ENCODE data around the gene CCDC14.
"Not testable (repeated sequence)": the region's sequence is repeated elsewhere in the genome, so short reads cannot be mapped to it uniquely, and the experiment has no call there.

Gene CCDC14

DNA sequence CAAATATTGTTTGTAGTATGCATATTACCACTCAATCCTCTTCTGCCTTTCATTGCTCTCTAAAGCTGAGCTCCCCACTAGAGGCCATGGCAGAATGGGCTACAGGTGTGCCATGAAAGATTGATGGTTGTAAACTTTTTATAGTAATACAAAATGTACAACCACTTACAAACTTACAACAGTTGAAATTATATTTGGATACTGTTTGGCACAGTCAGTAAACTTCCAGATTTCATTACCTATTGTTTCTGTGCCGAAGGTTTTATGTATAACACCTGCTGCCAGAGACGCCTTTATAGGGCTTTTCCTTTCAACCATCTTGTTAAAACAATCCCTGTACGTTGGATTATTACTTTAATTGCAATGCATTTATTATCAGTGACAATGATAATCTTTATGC lies 23.9 kb upstream of the CCDC14 start:
- Histone ChIP-seq H3K27ac (ENCODE audit: low read length) (no peak overlapping the region), H3K9me3 (ENCODE audit: control insufficient read depth in 2 of 2, low read length in 2 of 2) (no peaks in the 10 kb centered on the region), H3K4me3 (ENCODE audit: low read length in 2 of 2) (no peak overlapping the region), H3K27me3 (ENCODE audit: control insufficient read depth in 1 of 2, insufficient read depth in 2 of 2, low read length in 2 of 2) (peaks cover 0 to 2% of the 10 kb centered on the region in 2 donors), H3K36me3 (ENCODE audit: control insufficient read depth in 2 of 2, insufficient read depth in 2 of 2, low read length in 2 of 2) (no peaks in the 10 kb centered on the region), H3K9ac (ENCODE audit: low read length in 2 of 2) (no peak overlapping the region), H3K4me1 (ENCODE audit: control insufficient read depth, insufficient read depth, low read length) (peaks cover 4% of the 10 kb centered on the region)

- no peaks in the 10 kb centered on the region for H3K36me3 ChIP-seq (ENCODE audit: control insufficient read depth in 2 of 2, insufficient read depth in 2 of 2, low read length in 2 of 2)
- peaks cover 0 to 2% of the 10 kb centered on the region in 2 donors for H3K27me3 ChIP-seq (ENCODE audit: control insufficient read depth in 1 of 2, insufficient read depth in 2 of 2, low read length in 2 of 2)
- no peak overlapping the region for H3K9ac ChIP-seq (ENCODE audit: low read length in 2 of 2)
- no peak overlapping the region for H3K4me3 ChIP-seq (ENCODE audit: low read length in 2 of 2)
- H3K9me3 ChIP-seq (ENCODE audit: control insufficient read depth in 2 of 2, low read length in 2 of 2) = no peaks in the 10 kb centered on the region
- no peak overlapping the region for H3K27ac ChIP-seq (ENCODE audit: low read length)
- H3K4me1 ChIP-seq (ENCODE audit: control insufficient read depth, insufficient read depth, low read length) = peaks cover 4% of the 10 kb centered on the region
Observed at GRCh38 chr3:123984350-123984749, 23.3 kb upstream of the CCDC14 start.

GRCh38 chr3:123981317-123981716 lies 20.3 kb upstream of the CCDC14 start:
- H3K4me1 ChIP-seq (ENCODE audit: control insufficient read depth, insufficient read depth, low read length); H3K27me3 ChIP-seq (ENCODE audit: control insufficient read depth in 1 of 2, insufficient read depth in 2 of 2, low read length in 2 of 2); H3K36me3 ChIP-seq (ENCODE audit: control insufficient read depth in 2 of 2, insufficient read depth in 2 of 2, low read length in 2 of 2); H3K4me3 ChIP-seq (ENCODE audit: low read length in 2 of 2); H3K27ac ChIP-seq (ENCODE audit: low read length); H3K9me3 ChIP-seq (ENCODE audit: control insufficient read depth in 2 of 2, low read length in 2 of 2); H3K9ac ChIP-seq (ENCODE audit: low read length in 2 of 2): not testable (repeated sequence)

DNA sequence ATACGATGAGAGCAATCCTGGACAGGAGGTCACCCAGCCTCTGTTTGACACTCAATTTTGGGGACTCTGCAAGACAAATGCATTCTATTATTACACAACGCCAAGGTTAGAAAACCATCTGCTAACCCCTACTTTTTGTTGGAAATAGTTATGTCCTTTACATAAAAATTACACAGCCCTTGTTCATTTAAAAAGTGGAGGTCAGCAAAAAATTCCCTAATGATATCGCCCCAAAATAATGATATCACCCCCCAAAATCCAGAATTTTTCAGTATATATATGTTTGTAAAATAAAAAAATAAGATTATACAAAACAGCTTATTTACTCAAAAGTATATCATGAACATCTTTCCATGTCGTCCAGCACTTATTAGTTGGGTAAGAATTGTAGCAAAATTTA lies 19.5 kb upstream of the CCDC14 start:
- H3K36me3 ChIP-seq (ENCODE audit: control insufficient read depth in 2 of 2, insufficient read depth in 2 of 2, low read length in 2 of 2) = no peaks in the 10 kb centered on the region
- H3K9ac ChIP-seq (ENCODE audit: low read length in 2 of 2) = peak overlapping the region in 1 of 2 donors; percentile 44
- peak overlapping the region; percentile 75 to 83 for H3K4me3 ChIP-seq (ENCODE audit: low read length in 2 of 2)
- H3K27ac ChIP-seq (ENCODE audit: low read length) = no peak overlapping the region
- H3K9me3 ChIP-seq (ENCODE audit: control insufficient read depth in 2 of 2, low read length in 2 of 2) = no peaks in the 10 kb centered on the region
- peaks cover 0 to 2% of the 10 kb centered on the region in 2 donors for H3K27me3 ChIP-seq (ENCODE audit: control insufficient read depth in 1 of 2, insufficient read depth in 2 of 2, low read length in 2 of 2)
- peaks cover 4% of the 10 kb centered on the region for H3K4me1 ChIP-seq (ENCODE audit: control insufficient read depth, insufficient read depth, low read length)

DNA sequence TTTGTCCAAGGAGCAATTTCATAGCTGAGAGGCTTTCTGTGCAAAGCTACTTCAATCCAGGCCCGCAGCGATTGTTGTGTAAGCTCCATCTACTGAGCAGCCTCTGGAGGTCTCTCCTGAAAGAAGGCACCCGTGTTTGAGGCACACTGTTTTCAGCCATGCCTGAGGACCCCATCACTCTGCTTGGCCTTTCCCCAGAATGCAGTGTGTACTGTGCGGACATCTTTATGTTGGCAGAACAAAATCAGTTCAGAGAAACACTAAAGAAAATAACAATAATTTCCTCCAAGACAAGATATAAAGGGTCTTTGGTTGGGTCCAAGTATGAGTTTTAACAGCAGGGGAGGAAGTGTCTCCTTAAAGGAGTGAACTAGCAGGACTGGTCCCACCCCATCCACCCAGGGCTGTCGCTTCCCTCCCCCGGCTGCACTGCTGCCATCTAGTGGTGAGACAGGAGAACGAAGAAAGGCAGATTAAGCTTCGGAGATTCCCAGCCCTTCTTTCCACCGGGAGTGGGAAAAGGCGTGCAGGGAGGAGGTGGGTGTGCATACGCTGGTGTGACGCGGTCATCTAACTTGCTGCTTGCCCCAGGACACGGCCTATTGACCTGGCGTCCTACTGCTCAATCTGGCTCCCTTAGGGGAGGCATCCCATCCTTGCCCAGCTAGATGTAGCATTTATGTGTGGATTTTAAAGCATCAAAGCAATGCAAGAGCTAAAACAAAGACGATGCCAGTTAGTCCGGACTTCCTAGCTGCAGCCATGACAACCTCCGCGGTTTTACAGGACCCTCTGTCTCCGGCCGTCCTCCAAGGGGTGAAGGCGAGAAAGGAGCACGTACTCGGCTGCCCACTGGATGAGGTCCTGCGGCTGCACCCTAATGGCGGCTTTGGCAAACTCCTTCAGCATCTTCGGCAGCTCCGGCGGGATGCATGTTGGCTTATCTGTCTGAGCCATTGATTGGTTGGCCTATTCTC lies 18.8 kb upstream of the CCDC14 start:
- H3K27ac ChIP-seq (ENCODE audit: low read length); H3K36me3 ChIP-seq (ENCODE audit: control insufficient read depth in 2 of 2, insufficient read depth in 2 of 2, low read length in 2 of 2); H3K27me3 ChIP-seq (ENCODE audit: control insufficient read depth in 1 of 2, insufficient read depth in 2 of 2, low read length in 2 of 2); H3K4me1 ChIP-seq (ENCODE audit: control insufficient read depth, insufficient read depth, low read length); H3K9me3 ChIP-seq (ENCODE audit: control insufficient read depth in 2 of 2, low read length in 2 of 2): not testable (repeated sequence)
- Histone ChIP-seq H3K4me3 (ENCODE audit: low read length in 2 of 2) (peak overlapping the region; percentile 75 to 83), H3K9ac (ENCODE audit: low read length in 2 of 2) (peak overlapping the region; percentile 29 to 44)

DNA sequence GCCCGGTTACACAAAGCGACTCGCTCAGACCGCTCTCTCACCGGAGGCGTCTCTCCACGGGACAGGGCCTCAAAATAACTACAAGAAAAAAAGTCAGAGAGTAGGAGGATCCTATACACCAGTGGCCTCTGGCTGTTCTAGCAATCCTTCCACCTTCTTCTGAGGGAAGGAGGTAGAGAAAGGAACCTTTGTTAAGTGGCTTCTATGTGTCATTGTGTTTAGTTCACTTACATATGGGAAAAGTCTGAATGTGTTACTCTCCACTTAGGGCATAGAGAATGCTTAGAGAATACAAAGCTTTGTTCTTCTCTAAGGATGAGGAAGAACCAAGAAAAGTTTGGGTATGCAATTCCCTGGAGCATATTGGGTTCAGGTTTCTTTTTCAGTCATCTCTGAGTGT lies 15.9 kb upstream of the CCDC14 start:
- not testable (repeated sequence) for H3K36me3 ChIP-seq (ENCODE audit: control insufficient read depth in 2 of 2, insufficient read depth in 2 of 2, low read length in 2 of 2); H3K4me1 ChIP-seq (ENCODE audit: control insufficient read depth, insufficient read depth, low read length); H3K9ac ChIP-seq (ENCODE audit: low read length in 2 of 2); H3K27me3 ChIP-seq (ENCODE audit: control insufficient read depth in 1 of 2, insufficient read depth in 2 of 2, low read length in 2 of 2); H3K9me3 ChIP-seq (ENCODE audit: control insufficient read depth in 2 of 2, low read length in 2 of 2); H3K27ac ChIP-seq (ENCODE audit: low read length); H3K4me3 ChIP-seq (ENCODE audit: low read length in 2 of 2)

GRCh38 chr3:123976181-123976898 lies 15.3 kb upstream of the CCDC14 start:
- not testable (repeated sequence) for H3K27me3 ChIP-seq (ENCODE audit: control insufficient read depth in 1 of 2, insufficient read depth in 2 of 2, low read length in 2 of 2); H3K9me3 ChIP-seq (ENCODE audit: control insufficient read depth in 2 of 2, low read length in 2 of 2); H3K4me3 ChIP-seq (ENCODE audit: low read length in 2 of 2); H3K4me1 ChIP-seq (ENCODE audit: control insufficient read depth, insufficient read depth, low read length); H3K9ac ChIP-seq (ENCODE audit: low read length in 2 of 2); H3K36me3 ChIP-seq (ENCODE audit: control insufficient read depth in 2 of 2, insufficient read depth in 2 of 2, low read length in 2 of 2); H3K27ac ChIP-seq (ENCODE audit: low read length)

- H3K9ac ChIP-seq (ENCODE audit: low read length in 2 of 2); H3K4me3 ChIP-seq (ENCODE audit: low read length in 2 of 2); H3K4me1 ChIP-seq (ENCODE audit: control insufficient read depth, insufficient read depth, low read length); H3K27me3 ChIP-seq (ENCODE audit: control insufficient read depth in 1 of 2, insufficient read depth in 2 of 2, low read length in 2 of 2); H3K27ac ChIP-seq (ENCODE audit: low read length); H3K9me3 ChIP-seq (ENCODE audit: control insufficient read depth in 2 of 2, low read length in 2 of 2); H3K36me3 ChIP-seq (ENCODE audit: control insufficient read depth in 2 of 2, insufficient read depth in 2 of 2, low read length in 2 of 2): not testable (repeated sequence)
Observed at GRCh38 chr3:123975030-123975429, 14.0 kb upstream of the CCDC14 start.

DNA sequence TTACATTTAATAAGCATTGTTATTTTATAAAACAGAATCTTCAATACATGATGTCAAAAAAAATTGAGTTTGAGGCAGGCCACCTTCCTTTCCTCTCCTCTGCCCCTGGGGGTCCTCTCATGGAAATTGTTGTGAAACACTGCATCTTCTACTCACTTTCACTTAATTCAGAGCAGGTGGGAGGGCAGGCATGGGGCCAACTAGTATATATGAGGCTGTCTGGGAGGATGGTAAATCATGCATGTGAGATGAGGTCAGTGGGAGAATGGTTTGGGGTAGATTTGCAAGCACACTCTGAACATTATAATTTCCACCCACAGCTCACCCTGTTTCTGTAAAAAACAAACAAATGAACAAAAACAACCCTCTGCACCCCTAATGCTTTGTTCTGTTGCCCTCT lies 10.4 kb upstream of the CCDC14 start:
- Histone ChIP-seq H3K36me3 (ENCODE audit: control insufficient read depth in 2 of 2, insufficient read depth in 2 of 2, low read length in 2 of 2) (no peaks in the 10 kb centered on the region), H3K4me1 (ENCODE audit: control insufficient read depth, insufficient read depth, low read length) (no peaks in the 10 kb centered on the region), H3K9me3 (ENCODE audit: control insufficient read depth in 2 of 2, low read length in 2 of 2) (no peaks in the 10 kb centered on the region), H3K27me3 (ENCODE audit: control insufficient read depth in 1 of 2, insufficient read depth in 2 of 2, low read length in 2 of 2) (peaks cover 0 to 2% of the 10 kb centered on the region in 2 donors), H3K4me3 (ENCODE audit: low read length in 2 of 2) (no peak overlapping the region), H3K27ac (ENCODE audit: low read length) (no peak overlapping the region), H3K9ac (ENCODE audit: low read length in 2 of 2) (no peak overlapping the region)

DNA sequence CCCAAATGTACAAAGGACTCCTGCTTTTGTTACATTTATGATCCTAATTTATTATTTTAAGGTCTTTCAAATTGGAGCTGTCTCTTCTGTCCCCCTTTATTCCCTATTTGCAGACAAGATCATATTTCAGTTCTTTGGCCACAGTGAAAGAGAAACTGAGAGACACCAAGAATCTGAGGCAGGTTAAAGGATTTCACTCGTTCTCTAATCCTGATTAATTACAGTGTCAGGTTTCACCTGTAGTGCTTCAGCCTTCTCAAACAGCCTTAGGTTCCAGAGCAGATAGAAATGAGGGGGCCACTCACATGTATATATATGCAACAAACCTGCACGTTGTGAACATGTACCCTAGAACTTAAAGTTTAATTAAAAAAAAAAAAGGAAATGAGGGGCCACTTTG lies 6.2 kb upstream of the CCDC14 start:
- not testable (repeated sequence) for H3K9me3 ChIP-seq (ENCODE audit: control insufficient read depth in 2 of 2, low read length in 2 of 2); H3K27ac ChIP-seq (ENCODE audit: low read length); H3K4me3 ChIP-seq (ENCODE audit: low read length in 2 of 2); H3K36me3 ChIP-seq (ENCODE audit: control insufficient read depth in 2 of 2, insufficient read depth in 2 of 2, low read length in 2 of 2); H3K9ac ChIP-seq (ENCODE audit: low read length in 2 of 2); H3K4me1 ChIP-seq (ENCODE audit: control insufficient read depth, insufficient read depth, low read length); H3K27me3 ChIP-seq (ENCODE audit: control insufficient read depth in 1 of 2, insufficient read depth in 2 of 2, low read length in 2 of 2)

DNA sequence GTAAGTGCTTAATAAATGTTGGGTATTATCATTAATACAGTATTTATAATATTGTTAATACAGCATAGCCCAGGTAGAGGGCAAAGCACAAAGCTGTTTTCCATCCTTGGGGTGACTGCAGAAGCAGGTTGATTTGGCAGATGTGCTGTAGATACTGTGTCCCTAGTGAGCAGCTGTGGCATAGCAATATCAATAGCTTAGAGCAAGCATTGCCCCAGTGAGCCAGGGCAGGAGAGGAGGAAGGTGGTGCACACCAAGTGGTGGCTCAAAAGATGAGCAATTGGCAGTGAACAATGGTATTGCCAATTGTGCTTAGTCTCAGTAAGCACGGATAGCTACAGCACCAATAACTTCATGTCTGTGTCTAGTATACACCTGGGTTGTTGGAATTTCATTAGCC lies 5.8 kb upstream of the CCDC14 start:
- not testable (repeated sequence) for H3K4me3 ChIP-seq (ENCODE audit: low read length in 2 of 2); H3K27me3 ChIP-seq (ENCODE audit: control insufficient read depth in 1 of 2, insufficient read depth in 2 of 2, low read length in 2 of 2); H3K9ac ChIP-seq (ENCODE audit: low read length in 2 of 2); H3K36me3 ChIP-seq (ENCODE audit: control insufficient read depth in 2 of 2, insufficient read depth in 2 of 2, low read length in 2 of 2); H3K27ac ChIP-seq (ENCODE audit: low read length); H3K4me1 ChIP-seq (ENCODE audit: control insufficient read depth, insufficient read depth, low read length); H3K9me3 ChIP-seq (ENCODE audit: control insufficient read depth in 2 of 2, low read length in 2 of 2)
